Mucosa of descending colon (tissue), 3 donors: ENCODE data around the gene PAK3. TPM values are rescaled to one million over a fixed set of nuclear protein-coding genes. Genes with fewer than 3 reads are reported as not detected.

Experiments used
- ATAC-seq: fragments of 200-7000 bp; cut with Tn5 transposase; one replicate; pipeline ENCODE4 v1.9.1; 2020; ENCODE audit warnings: mild to moderate bottlenecking, moderate library complexity
- DNase-seq, 3 donors: peaks; one replicate each; pipeline ENCODE4 v3.0.0-alpha.2; 2020
- H3K36me3 ChIP-seq: fragments of 200-600 bp; one replicate; pipeline ENCODE4 v1.8.0; 2021; ENCODE audit warnings: low read depth, mild to moderate bottlenecking
- H3K4me1 ChIP-seq: fragments of 200-600 bp; one replicate; pipeline ENCODE4 v1.8.0; 2021; ENCODE audit warnings: low read depth, mild to moderate bottlenecking
- H3K4me3 ChIP-seq: fragments of 200-600 bp; one replicate; pipeline ENCODE4 v1.8.0; 2021; ENCODE audit warnings: mild to moderate bottlenecking
- H3K9me3 ChIP-seq: fragments of 200-600 bp; one replicate; pipeline ENCODE4 v1.8.0; 2021; ENCODE audit warnings: mild to moderate bottlenecking
- intact Hi-C, 2 donors: fragments of 100-400 bp; cut with DNase I in 1 of 2; cut with micrococcal nuclease in 1 of 2; formaldehyde crosslinking; loops; one replicate each; pipeline versions ENCODE4 v1.11.0 to v1.11.1; 2022; cut with DNase I, micrococcal nuclease
- long read RNA-seq, 2 donors: library from polyadenylated mRNA; unstranded; transcript quantifications; one replicate each; pipeline ENCODE4 v2.0.0, GENCODE V29; 2019 to 2021
- total RNA-seq, 3 donors: library from RNA; stranded (reverse); fragmentation: NEBNext Ultra II Directional in 2 of 3; extraction: Animal tissue kit (Norgen Biotek cat#: 25700) in 2 of 3; gene quantifications; one replicate each; pipeline versions ENCODE4 v1.2.1 to v1.2.4, GENCODE V29; 2021 to 2023
- TF ChIP-seq, protein P1 (sequence below): fragments of 200-600 bp; IDR thresholded peaks from one replicate; pipeline ENCODE4 v1.8.0; 2022; ENCODE audit warnings: antibody characterized with exemption, mild to moderate bottlenecking
- donor health status: DM: no; HTN: no; CAD: no; lungs with moderate emphysema.
- donor health status: DM: no; HTN: no; CAD: no.
- donor health status: DM: no; HTN: yes; CAD: no.

Gene PAK3
- 1 to 10 TPM in 2 of 3 donors, under 1 TPM in 1; 0.38 to 2.0 (median 1.1) TPM for total RNA-seq
- long read RNA-seq, donor 1, partial matches to known transcripts, result 0 of 1 reads
- long read RNA-seq, donor 1, other reads (novel, unspliced or antisense), result 1 of 1 reads
- long read RNA-seq, donor 2, result 0 reads

DNA sequence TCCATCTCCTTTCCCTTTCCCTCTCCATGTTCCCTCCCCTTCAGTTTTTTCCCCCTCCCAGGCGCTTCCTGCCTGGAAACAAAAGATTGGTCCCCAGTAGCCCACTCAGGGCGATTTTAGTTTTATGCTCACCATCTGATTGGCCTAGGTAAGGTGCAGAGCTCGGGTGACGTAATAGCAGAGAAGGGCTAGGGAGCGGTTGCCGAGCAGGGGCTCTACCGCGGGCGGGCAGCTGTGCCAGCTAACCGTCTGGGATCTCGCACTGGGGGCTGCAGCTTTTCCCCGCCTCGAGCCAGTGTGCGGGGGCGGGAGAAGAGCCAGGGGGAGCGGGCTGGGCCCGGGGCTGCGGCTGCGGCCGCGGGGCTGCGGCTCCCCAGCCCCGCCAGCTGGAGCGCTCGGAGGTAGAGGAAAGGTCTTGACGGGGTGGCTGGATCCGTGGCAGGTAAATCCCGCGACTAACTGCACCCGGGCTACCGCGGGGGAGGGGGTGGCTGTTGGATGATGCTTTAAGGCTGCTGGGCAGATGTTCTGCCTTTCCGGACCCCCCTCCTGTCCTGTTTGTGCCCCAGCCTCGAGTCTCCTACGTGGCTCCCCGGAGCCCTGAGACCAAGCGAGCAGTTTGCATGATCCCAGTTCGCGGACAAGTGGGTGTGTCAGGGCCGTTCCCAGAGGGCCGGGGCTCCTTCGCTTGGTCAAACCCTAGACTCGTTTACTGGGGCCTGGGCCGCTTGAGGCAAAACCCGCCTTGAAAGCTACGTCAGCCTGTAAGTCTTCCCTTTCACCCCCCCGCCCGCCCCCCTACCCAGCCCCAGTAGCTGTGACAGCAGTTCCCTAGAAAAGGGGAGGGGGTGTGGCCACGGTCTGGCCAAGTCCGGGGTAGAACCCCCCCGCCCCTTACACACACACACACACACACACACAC, at the start of gene PAK3:
Gene PAK3, plus strand, starts transcription at position 218 of the 922 bp plus-strand sequence. CDS start 26,913 bp downstream, outside the sequence.
- no peak within 1 kb of the TSS for H3K4me3 ChIP-seq
- intact Hi-C loops, result no loop called here
- no peaks in the 10 kb centered on the region for H3K4me1 ChIP-seq
- H3K9me3 ChIP-seq, result no peaks in the 10 kb centered on the region
- DNase-seq (peak; percentile 14 to 46 (median 23)), ATAC-seq (peak; percentile 61)
- TF ChIP-seq, protein P1, sequence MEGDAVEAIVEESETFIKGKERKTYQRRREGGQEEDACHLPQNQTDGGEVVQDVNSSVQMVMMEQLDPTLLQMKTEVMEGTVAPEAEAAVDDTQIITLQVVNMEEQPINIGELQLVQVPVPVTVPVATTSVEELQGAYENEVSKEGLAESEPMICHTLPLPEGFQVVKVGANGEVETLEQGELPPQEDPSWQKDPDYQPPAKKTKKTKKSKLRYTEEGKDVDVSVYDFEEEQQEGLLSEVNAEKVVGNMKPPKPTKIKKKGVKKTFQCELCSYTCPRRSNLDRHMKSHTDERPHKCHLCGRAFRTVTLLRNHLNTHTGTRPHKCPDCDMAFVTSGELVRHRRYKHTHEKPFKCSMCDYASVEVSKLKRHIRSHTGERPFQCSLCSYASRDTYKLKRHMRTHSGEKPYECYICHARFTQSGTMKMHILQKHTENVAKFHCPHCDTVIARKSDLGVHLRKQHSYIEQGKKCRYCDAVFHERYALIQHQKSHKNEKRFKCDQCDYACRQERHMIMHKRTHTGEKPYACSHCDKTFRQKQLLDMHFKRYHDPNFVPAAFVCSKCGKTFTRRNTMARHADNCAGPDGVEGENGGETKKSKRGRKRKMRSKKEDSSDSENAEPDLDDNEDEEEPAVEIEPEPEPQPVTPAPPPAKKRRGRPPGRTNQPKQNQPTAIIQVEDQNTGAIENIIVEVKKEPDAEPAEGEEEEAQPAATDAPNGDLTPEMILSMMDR, result no peak
- H3K36me3 ChIP-seq, result no peaks in the 10 kb centered on the region

DNA sequence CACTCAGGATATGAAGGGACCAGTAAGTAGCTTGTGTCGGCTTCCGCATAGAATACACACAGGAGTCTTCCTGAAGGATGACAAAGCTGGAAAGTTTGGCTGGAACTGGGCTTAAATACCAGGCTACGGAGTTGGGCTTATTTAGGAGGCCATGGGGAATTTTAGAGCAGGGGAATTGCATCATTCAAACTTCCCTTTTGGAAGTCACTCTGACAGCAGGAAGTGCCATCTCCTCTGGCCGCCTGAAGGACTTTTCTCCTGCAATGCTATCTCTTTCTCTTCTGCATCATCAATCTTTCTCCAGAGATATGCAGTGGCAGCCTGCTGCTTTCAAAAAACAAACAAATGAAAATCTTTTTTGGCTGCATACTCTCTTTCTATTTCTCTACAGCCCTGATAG, 48.4 kb upstream of the PAK3 start:
- no peaks in the 10 kb centered on the region for H3K36me3 ChIP-seq
- no peak for DNase-seq
- no peaks in the 10 kb centered on the region for H3K9me3 ChIP-seq
- TF ChIP-seq, protein P1, result no peak
- no peaks in the 10 kb centered on the region for H3K4me1 ChIP-seq
- H3K4me3 ChIP-seq, result no peak overlapping the region
- ATAC-seq, result no peak
- intact Hi-C loops, result no loop called here

DNA sequence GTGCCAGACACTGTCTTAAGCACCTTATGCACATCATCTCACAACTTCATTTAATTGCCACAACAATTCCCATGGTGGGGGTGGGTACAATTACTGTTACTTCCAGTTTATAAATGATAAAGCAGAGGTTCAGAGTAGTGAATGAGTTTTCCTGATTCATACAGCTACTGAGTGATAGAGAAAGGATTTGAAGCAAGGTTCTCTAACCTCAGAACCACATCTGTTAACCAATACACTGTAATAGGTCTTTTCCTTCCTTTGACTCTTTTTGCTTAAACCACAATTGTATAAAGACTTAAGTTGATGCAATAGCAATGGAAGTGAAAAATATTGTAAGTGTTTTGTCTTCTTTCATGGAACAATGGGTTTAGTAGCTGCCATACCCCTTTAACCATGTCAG, 43.5 kb upstream of the PAK3 start:
- DNase-seq (no peak), ATAC-seq (no peak)
- H3K4me1 ChIP-seq, result no peaks in the 10 kb centered on the region
- intact Hi-C loops, result no loop called here
- H3K9me3 ChIP-seq, result no peaks in the 10 kb centered on the region
- TF ChIP-seq, protein P1, result no peak
- H3K36me3 ChIP-seq, result no peaks in the 10 kb centered on the region
- H3K4me3 ChIP-seq, result no peak overlapping the region

DNA sequence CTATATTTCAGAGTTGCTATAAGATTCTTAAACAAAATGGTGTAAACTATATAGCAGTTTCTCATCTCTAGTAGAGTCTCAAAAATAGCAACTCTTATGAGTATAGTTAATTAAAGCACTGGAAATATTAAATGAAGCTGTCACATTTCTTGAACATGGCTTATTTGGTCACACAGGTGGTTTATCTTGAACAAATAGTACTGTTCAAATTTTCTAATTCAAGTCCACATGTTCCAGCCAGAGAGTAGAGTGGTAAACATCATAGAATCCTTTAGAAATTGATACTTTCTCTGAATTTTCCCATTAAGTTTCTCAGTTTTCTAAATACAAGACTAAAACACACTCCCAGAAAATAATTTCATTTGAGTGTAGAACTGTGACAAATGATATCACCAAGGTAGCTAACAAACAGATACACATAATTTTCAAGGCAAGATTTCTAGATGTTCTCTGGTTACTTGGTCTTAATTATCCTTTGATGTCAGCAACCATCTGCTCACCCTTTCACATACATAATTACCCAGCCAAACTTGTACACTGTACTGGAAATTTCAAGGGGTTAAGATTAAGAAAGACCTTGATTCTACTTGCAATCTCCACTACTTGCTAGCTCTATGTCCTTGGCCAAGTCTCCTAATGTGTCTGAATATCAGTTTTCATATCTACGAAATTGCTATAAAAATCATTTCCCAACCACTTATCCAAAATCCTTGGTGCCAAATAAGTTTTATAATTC, 24.3 kb upstream of the PAK3 start:
- H3K4me1 ChIP-seq, result no peaks in the 10 kb centered on the region
- H3K9me3 ChIP-seq, result no peaks in the 10 kb centered on the region
- DNase-seq (no peak), ATAC-seq (no peak)
- intact Hi-C loops, result no loop called here
- no peak overlapping the region for H3K4me3 ChIP-seq
- TF ChIP-seq, protein P1, result no peak
- H3K36me3 ChIP-seq, result no peaks in the 10 kb centered on the region

DNA sequence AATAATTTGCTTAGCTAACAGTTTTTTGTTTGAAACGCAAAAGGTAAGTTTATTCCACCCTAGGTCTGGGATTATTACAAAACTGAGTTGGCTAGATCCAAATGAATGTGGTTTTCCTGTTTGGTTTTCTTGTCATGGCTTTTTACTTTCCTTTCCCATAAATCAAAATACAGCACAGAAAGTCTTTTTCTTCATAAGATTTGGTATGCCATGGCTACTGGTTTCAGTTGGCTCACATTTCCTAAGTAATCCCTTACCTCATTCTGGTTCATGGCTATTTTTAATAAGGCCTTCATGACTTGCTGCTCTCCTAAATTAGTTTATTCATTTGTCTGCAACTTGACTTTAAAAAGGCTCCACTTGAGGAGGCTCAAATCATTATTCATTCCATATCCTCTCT, 12.9 kb upstream of the PAK3 start:
- no peak overlapping the region for H3K4me3 ChIP-seq
- intact Hi-C loops, result no loop called here
- H3K9me3 ChIP-seq, result no peaks in the 10 kb centered on the region
- TF ChIP-seq, protein P1, result no peak
- no peaks in the 10 kb centered on the region for H3K36me3 ChIP-seq
- DNase-seq, result no peak
- H3K4me1 ChIP-seq, result no peaks in the 10 kb centered on the region
- no peak for ATAC-seq
